ENCODE measurements around the gene SLC6A6.

The SLC6A6 gene

GRCh38 chr3:14463330-14464140 is 61.1 kb downstream of the SLC6A6 start:
- Histone ChIP-seq H3K36me3 (ENCODE audit: insufficient read depth, low read length) (peaks cover 86% of the 10 kb centered on the region), H3K79me2 (ENCODE audit: insufficient read depth, low read length) (no peaks in the 10 kb centered on the region), H3K9me2 (ENCODE audit: low read depth, low read length) (no peaks in the 10 kb centered on the region), H2AFZ (ENCODE audit: low read length) (no peak overlapping the region), H3K4me2 (ENCODE audit: low read length) (no peak overlapping the region), H3K4me1 (ENCODE audit: insufficient read depth, low read length, severe bottlenecking) (no peaks in the 10 kb centered on the region), H3K4me3 (ENCODE audit: low read depth, low read length, poor library complexity, severe bottlenecking) (no peak overlapping the region), H3F3A (ENCODE audit: insufficient read depth, low read length) (no peaks in the 10 kb centered on the region), H3K9ac (ENCODE audit: low read length) (no peak overlapping the region), H3K27me3 (ENCODE audit: insufficient read depth, low read length) (no peaks in the 10 kb centered on the region), H3K27ac (ENCODE audit: low read depth, low read length, poor library complexity, severe bottlenecking) (no peak overlapping the region), H4K20me1 (ENCODE audit: insufficient read depth, low read length) (no peaks in the 10 kb centered on the region), H3K9me3 (ENCODE audit: low read length) (no peaks in the 10 kb centered on the region)
- no peak for TF ChIP-seq EZH2 (IDR thresholded peaks at IDR 0.05; ENCODE audit: borderline replicate concordance, low read length)
- no peak for TF ChIP-seq CTCF (IDR thresholded peaks at IDR 0.05; ENCODE audit: low read length)

DNA sequence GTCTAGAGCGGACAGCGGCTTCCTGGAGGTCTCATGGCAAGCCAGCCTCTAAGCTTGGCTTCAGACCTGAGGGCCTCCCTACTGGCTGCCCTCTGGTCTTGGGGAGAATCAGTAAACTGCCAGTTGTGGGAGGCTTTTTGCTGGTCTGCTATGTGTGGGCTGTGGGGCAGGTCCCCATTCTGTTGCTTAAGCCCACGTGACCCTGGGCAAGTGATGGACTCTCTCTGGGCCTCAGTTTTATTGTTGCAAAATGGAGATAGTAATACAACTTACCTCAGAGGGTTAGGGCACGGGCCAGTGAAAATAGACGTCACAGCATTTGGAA is 61.7 kb downstream of the SLC6A6 start:
- no peak for TF ChIP-seq EZH2 (IDR thresholded peaks at IDR 0.05; ENCODE audit: borderline replicate concordance, low read length)
- TF ChIP-seq CTCF (IDR thresholded peaks at IDR 0.05; ENCODE audit: low read length): no peak
- H3K9me3 ChIP-seq (ENCODE audit: low read length): no peaks in the 10 kb centered on the region
- H2AFZ ChIP-seq (ENCODE audit: low read length): no peak overlapping the region
- peaks cover 86% of the 10 kb centered on the region for H3K36me3 ChIP-seq (ENCODE audit: insufficient read depth, low read length)
- H3K4me2 ChIP-seq (ENCODE audit: low read length): no peak overlapping the region
- no peaks in the 10 kb centered on the region for H3K79me2 ChIP-seq (ENCODE audit: insufficient read depth, low read length)
- no peaks in the 10 kb centered on the region for H3K9me2 ChIP-seq (ENCODE audit: low read depth, low read length)
- no peaks in the 10 kb centered on the region for H3K27me3 ChIP-seq (ENCODE audit: insufficient read depth, low read length)
- no peak overlapping the region for H3K9ac ChIP-seq (ENCODE audit: low read length)
- H3K4me1 ChIP-seq (ENCODE audit: insufficient read depth, low read length, severe bottlenecking): no peaks in the 10 kb centered on the region
- no peaks in the 10 kb centered on the region for H4K20me1 ChIP-seq (ENCODE audit: insufficient read depth, low read length)
- H3K27ac ChIP-seq (ENCODE audit: low read depth, low read length, poor library complexity, severe bottlenecking): no peak overlapping the region
- H3K4me3 ChIP-seq (ENCODE audit: low read depth, low read length, poor library complexity, severe bottlenecking): no peak overlapping the region
- no peaks in the 10 kb centered on the region for H3F3A ChIP-seq (ENCODE audit: insufficient read depth, low read length)

GRCh38 chr3:14464521-14464920 is 62.1 kb downstream of the SLC6A6 start:
- Histone ChIP-seq H3K4me3 (ENCODE audit: low read depth, low read length, poor library complexity, severe bottlenecking) (no peak overlapping the region), H4K20me1 (ENCODE audit: insufficient read depth, low read length) (no peaks in the 10 kb centered on the region), H3K4me2 (ENCODE audit: low read length) (no peak overlapping the region), H3F3A (ENCODE audit: insufficient read depth, low read length) (no peaks in the 10 kb centered on the region), H2AFZ (ENCODE audit: low read length) (no peak overlapping the region), H3K27me3 (ENCODE audit: insufficient read depth, low read length) (no peaks in the 10 kb centered on the region), H3K9me3 (ENCODE audit: low read length) (no peaks in the 10 kb centered on the region), H3K79me2 (ENCODE audit: insufficient read depth, low read length) (no peaks in the 10 kb centered on the region), H3K9me2 (ENCODE audit: low read depth, low read length) (no peaks in the 10 kb centered on the region), H3K27ac (ENCODE audit: low read depth, low read length, poor library complexity, severe bottlenecking) (no peak overlapping the region), H3K9ac (ENCODE audit: low read length) (no peak overlapping the region), H3K4me1 (ENCODE audit: insufficient read depth, low read length, severe bottlenecking) (no peaks in the 10 kb centered on the region), H3K36me3 (ENCODE audit: insufficient read depth, low read length) (peaks cover 86% of the 10 kb centered on the region)
- TF ChIP-seq EZH2 (IDR thresholded peaks at IDR 0.05; ENCODE audit: borderline replicate concordance, low read length) (no peak), CTCF (IDR thresholded peaks at IDR 0.05; ENCODE audit: low read length) (no peak)

Measured in OCI-LY1 (cell line).